Left ventricle myocardium inferior (tissue), 1 donor: ENCODE data around the gene MMP28. TPM values are rescaled to one million over a fixed set of nuclear protein-coding genes. Genes with fewer than 3 reads are reported as not detected.

ENCODE experiments used
- DNase-seq: peaks from one replicate; pipeline ENCODE4 v3.0.0-alpha.2; 2020
- H3K27ac ChIP-seq: fragments of 200-600 bp; replicated peaks from 2 replicates; pipeline ENCODE4 v1.8.0; 2021
- H3K27me3 ChIP-seq: fragments of 200-600 bp; 2 replicates; pipeline ENCODE4 v1.8.0; 2021; ENCODE audit warnings: low read depth
- H3K36me3 ChIP-seq: fragments of 200-600 bp; 2 replicates; pipeline ENCODE4 v1.8.0; 2021
- H3K4me1 ChIP-seq: fragments of 200-600 bp; 2 replicates; pipeline ENCODE4 v1.8.0; 2021
- H3K4me3 ChIP-seq: fragments of 200-600 bp; 2 replicates; pipeline ENCODE4 v1.8.0; 2021; ENCODE audit warnings: mild to moderate bottlenecking, moderate library complexity
- H3K9me3 ChIP-seq: fragments of 200-600 bp; replicated peaks from 2 replicates; pipeline ENCODE4 v1.8.0; 2021
- intact Hi-C: fragments of 100-400 bp; cut with micrococcal nuclease; formaldehyde crosslinking; loops from one replicate; pipeline ENCODE4 v1.11.0; 2022
- total RNA-seq: library from RNA; stranded (reverse); fragmentation: NEBNext Ultra II Directional; extraction: Animal tissue kit (Norgen Biotek cat#: 25700); gene quantifications from one replicate; pipeline ENCODE4 v1.2.1, GENCODE V29; 2021
- TF ChIP-seq, protein P1 (sequence below): fragments of 200-600 bp; IDR thresholded peaks from 2 replicates; pipeline ENCODE4 v1.8.0; 2021; ENCODE audit warnings: antibody characterized with exemption, mild to moderate bottlenecking, borderline replicate concordance
- donor health status: DM: no; HTN: yes; CAD: no; lungs with severe emphysema.

MMP28 gene
- total RNA-seq, 1 donor from 2014 or later, result 3.0 TPM

DNA sequence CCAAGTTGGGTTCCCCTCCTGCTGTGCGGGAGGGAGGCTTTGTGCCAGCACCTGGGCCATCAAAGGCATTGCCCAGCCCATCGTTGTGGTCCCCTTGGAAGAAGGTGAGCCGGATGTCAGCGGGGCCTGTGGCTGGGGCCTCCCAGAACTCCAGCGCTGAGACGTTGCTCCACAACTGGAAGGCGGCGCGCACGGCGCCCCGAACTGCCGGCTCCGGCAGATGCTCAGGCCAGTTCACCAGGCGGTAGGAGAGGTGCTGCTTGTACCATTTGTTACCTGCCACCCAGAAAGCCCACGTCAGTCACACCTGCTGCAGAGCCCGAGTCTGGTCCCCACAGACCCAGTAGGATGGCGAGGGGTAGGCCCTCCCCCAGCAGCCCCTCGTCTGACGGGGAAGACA is 22.3 kb downstream of the MMP28 start:
- H3K4me1 ChIP-seq, result peaks cover 22% of the 10 kb centered on the region
- no peak overlapping the region for H3K27ac ChIP-seq
- no peaks in the 10 kb centered on the region for H3K27me3 ChIP-seq
- no peaks in the 10 kb centered on the region for H3K9me3 ChIP-seq
- H3K4me3 ChIP-seq, result no peak overlapping the region
- no peaks in the 10 kb centered on the region for H3K36me3 ChIP-seq
- intact Hi-C loops, result no loop called here
- DNase-seq, result no peak
- TF ChIP-seq, protein P1, sequence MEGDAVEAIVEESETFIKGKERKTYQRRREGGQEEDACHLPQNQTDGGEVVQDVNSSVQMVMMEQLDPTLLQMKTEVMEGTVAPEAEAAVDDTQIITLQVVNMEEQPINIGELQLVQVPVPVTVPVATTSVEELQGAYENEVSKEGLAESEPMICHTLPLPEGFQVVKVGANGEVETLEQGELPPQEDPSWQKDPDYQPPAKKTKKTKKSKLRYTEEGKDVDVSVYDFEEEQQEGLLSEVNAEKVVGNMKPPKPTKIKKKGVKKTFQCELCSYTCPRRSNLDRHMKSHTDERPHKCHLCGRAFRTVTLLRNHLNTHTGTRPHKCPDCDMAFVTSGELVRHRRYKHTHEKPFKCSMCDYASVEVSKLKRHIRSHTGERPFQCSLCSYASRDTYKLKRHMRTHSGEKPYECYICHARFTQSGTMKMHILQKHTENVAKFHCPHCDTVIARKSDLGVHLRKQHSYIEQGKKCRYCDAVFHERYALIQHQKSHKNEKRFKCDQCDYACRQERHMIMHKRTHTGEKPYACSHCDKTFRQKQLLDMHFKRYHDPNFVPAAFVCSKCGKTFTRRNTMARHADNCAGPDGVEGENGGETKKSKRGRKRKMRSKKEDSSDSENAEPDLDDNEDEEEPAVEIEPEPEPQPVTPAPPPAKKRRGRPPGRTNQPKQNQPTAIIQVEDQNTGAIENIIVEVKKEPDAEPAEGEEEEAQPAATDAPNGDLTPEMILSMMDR, result no peak

DNA sequence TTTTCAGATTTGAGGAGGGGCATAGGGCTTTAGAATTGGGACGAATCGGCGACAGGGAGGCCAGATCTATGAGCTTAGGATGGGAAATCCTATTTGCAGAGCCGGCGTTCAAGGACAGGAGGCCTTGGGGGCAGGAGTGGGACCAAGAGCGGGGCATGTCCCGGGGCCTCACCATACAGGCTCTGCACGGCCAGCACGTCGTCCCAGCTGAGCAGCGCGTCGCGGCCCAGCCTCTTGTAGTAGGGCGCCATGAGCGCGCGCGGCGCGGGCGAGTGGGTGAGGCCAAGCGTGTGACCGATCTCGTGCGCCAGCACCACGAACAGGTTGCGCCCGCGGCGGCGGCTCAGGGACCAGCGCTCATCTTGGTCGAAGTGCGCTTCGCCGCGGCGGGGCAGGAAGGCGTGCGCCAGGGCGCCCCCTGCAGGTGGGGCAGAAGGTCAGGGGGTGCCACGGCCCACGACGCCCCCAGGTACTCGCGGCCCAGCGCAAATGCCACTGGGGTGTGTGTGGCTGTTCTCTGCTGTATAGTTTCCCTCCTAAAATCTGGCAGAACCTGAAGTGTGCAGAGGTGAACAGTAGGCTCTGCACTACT is 25.4 kb downstream of the MMP28 start:
- Histone ChIP-seq H3K27ac (no peak overlapping the region), H3K9me3 (no peaks in the 10 kb centered on the region), H3K4me3 (no peak overlapping the region), H3K4me1 (peaks cover 13% of the 10 kb centered on the region), H3K27me3 (no peaks in the 10 kb centered on the region), H3K36me3 (no peaks in the 10 kb centered on the region)
- TF ChIP-seq, protein P1, result no peak
- no peak for DNase-seq
- intact Hi-C loops, result no loop called here

DNA sequence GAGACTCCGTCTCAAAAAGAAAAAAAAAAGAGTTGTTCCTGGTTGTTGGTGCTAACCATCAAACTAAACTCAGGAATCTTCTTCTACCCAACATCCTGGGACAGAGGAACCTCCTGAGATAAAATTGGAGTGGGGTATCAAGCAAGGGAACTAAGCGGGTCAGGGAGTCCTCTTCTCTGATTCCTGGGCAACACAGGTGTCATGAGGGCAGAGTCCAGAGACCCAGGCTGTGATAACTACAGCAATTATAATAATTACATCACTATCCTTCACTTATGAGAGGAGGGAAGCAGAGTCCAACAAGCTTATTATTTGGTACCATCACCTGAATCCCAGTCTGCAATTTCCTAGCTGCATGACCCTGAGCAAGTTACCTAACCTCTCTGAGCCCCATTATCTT is 26.6 kb downstream of the MMP28 start:
- no peak overlapping the region for H3K4me3 ChIP-seq
- no peak for DNase-seq
- H3K36me3 ChIP-seq, result no peaks in the 10 kb centered on the region
- H3K27ac ChIP-seq, result no peak overlapping the region
- peaks cover 10% of the 10 kb centered on the region for H3K4me1 ChIP-seq
- TF ChIP-seq, protein P1, result no peak
- intact Hi-C loops, result no loop called here
- H3K9me3 ChIP-seq, result no peaks in the 10 kb centered on the region
- H3K27me3 ChIP-seq, result no peaks in the 10 kb centered on the region

DNA sequence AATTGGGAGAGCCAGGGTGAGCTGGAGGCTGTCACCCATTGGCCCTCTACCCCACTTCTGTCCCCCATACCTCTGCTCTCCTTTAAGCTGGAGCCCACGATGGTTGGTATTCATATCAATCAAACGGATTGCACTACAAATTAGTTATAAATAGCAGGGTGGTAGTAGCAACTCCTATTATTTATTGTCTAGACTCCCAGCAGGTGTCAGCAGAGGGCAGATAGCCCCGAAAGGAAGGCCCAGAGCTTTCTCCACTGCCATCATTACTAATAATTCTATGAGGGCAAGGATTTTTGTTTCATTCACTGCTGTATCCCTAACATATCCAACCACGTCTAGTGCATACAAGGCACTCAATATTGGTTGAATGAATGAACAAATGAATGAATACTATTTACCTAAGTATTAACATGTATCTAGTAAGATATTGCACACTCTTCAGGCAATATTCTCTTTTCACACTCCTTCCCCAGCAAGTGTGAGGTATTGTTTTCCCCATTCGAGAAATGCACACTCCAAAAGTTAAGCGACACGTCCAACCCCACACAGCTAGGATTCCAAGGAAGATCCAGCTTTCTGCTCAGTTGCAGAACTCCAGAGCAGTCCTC is 28.4 kb downstream of the MMP28 start:
- Histone ChIP-seq H3K36me3 (no peaks in the 10 kb centered on the region), H3K27me3 (no peaks in the 10 kb centered on the region), H3K4me1 (peaks cover 12% of the 10 kb centered on the region), H3K9me3 (no peaks in the 10 kb centered on the region), H3K27ac (no peak overlapping the region), H3K4me3 (no peak overlapping the region)
- intact Hi-C loops, result loop anchor here (2.0 kb wide), 1 partner anchor 38 kb away; no protein-coding TSS in a partner anchor
- TF ChIP-seq, protein P1, result peak; percentile 69
- DNase-seq, result no peak

DNA sequence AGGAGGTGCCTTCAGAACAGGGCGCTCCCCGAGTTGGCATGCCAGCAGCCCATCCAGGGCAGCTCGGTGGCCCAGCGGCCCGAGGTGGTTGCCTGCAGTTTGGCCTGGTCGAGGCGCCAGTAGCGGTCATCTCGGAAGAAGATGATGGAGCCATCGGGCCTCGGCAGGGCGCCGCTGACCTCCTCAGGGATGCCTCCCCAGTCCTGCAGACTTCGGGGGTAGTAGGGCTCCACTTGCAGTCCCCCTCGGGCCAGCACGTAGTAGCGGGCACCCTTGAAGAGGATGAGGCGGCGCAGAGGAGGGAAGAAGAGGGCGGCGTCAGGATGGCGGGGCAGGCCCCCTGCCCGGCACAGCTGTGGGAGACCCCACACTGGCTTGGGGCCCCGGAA is 29.0 kb downstream of the MMP28 start:
- no peaks in the 10 kb centered on the region for H3K36me3 ChIP-seq
- TF ChIP-seq, protein P1, result no peak
- no peak overlapping the region for H3K27ac ChIP-seq
- peaks cover 12% of the 10 kb centered on the region for H3K4me1 ChIP-seq
- no peak for DNase-seq
- H3K9me3 ChIP-seq, result no peaks in the 10 kb centered on the region
- no peak overlapping the region for H3K4me3 ChIP-seq
- H3K27me3 ChIP-seq, result no peaks in the 10 kb centered on the region
- intact Hi-C loops, result loop anchor here (2.0 kb wide), 1 partner anchor 38 kb away; no protein-coding TSS in a partner anchor
